ENCODE measurements around the gene TMEM233.

The TMEM233 gene

DNA sequence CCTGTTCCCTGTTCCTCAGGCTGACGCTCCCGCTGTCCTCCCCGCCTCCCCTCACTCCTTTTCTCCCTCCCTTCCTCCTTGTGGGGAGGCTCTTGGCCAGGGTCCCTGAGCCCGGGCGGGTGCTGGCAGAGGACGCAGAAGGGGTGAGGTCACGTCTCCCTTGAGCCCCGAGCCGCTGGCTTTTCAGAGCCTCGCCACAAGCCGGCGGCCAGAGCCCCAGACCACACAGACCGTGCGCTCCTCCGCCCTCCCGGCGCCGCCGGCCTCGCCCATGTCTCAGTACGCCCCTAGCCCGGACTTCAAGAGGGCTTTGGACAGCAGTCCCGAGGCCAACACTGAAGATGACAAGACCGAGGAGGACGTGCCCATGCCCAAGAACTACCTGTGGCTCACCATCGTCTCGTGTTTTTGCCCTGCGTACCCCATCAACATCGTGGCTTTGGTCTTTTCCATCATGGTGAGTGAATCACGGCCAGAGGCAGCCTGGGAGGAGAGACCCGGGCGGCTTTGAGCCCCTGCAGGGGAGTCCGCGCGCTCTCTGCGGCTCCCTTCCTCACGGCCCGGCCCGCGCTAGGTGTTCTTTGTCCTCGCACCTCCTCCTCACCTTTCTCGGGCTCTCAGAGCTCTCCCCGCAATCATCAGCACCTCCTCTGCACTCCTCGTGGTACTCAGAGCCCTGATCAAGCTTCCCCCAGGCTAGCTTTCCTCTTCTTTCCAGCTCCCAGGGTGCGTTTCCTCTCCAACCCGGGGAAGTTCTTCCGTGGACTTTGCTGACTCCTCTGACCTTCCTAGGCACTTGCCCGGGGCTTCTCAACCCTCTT, at the start of gene TMEM233:
Gene TMEM233 (plus strand): TSS at position 197 of the 821 bp plus-strand sequence. CDS start 75 bp downstream, at position 272.
- peak; percentile 40 for DNase-seq

DNA sequence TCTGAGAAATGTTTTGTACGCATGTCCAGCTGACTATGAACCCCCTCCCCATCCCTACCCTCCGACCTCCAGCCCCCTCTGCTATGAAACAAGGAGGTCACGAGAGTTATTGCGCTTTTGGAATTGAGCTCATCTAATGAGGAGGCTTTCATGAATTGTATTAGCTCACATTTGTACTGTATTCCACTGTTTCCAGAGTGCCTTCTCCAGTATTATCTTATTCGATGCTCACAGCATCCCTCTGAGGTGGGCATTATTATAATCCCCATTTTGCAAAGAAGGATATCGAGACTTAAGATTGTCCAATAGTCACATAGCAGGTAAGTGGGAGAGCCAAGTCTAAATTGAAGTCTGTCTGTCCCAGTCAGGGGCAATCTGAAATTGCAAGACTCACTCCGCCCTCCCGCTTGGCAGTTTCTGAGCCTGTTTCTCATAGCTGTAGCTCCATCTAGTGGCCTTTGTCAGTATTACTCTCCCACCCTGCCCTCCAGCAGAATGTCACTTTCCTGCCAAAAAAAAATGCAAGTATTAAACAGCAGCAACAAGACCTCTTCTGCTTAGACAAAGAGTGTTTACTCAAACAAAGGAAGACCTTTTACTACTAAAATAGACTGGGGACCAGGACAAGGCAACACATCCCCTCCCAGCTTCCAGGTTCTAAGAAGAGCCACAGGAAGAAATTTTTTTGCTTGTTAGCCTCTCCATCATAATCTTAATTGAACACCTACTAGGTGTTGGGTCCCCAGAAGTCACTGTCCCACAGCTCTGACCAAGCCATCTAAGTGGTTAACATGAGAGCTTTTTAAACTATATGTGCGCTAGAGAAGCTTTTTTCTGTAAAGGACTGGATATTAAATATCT, 48.6 kb upstream of the TMEM233 start:
- peak; percentile 83 for DNase-seq

DNA sequence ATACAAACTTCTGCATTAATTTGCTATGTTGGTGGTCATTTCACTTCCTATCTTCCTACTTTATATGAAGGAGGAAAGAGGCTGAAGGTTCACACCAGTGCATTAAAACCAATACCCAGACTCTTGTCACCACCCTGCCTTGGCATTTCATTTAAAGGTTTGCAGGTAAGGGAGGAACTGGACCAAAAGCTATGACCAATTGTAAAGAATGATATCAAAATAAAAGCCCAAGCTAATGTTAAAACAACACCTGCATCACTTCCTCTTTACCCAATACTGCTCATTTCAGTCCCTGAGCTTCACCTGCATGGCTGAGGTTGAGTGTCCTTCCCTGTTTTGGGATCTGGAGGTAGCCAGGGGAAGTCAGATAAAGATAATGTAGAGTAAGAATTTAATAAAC, 47.2 kb upstream of the TMEM233 start:
- DNase-seq, result no peak

DNA sequence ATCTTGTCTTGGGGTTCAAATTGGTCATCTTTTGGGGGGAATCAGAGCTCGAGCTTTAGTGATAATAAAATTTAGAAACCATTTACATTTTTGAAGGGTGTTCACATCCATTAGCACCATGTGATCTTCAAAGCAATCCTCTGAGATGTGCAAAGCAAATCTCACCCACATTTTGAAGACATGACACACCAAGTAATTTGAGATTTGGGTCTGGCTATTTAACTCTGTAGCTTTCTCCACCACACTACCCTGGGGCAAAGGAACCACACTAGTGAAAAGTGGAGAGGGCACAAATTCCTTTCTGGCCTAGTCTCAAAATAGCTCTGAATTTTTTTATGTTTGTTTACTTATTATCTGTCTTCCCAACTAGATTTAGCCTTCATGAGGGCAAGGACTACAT, 46.6 kb upstream of the TMEM233 start:
- no peak for DNase-seq

DNA sequence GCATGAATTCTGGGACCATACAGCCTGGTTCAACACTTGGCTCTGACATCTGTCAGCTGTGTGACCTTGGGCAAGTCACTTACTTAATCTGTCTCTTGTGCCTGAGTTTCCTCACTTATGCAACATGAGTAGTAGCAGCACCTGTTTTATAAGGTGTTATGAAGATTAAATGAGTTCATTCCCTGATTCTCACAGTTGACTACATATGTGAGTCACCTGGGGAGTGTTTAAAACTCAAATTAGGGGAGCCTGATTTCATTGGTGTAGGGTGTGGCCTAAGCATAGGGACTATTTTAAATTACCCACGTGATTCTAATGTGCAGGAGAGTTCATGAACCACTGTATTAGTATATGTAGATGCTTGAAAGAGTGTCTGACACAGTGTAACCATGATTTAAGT, 36.7 kb upstream of the TMEM233 start:
- no peak for DNase-seq

DNA sequence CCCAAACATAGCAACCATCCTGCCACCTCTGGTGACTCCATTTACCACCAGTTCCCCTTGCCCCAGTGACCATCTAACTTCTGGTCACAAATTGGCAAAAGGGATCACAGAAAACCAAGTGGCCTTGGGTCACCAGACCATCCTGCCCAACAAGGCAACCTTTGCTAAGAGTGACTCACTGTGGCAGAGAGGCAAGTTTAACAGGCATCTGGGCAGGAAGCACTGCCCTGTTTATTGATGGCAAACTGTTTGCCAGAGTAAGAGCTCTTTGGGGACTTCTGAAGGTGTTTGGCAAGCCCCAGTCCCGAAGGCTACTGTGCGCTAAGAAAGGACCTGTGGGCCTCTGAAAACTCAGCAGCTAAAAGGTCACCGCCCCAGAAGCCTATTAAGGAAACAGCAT, 28.2 kb upstream of the TMEM233 start:
- no peak for DNase-seq

DNA sequence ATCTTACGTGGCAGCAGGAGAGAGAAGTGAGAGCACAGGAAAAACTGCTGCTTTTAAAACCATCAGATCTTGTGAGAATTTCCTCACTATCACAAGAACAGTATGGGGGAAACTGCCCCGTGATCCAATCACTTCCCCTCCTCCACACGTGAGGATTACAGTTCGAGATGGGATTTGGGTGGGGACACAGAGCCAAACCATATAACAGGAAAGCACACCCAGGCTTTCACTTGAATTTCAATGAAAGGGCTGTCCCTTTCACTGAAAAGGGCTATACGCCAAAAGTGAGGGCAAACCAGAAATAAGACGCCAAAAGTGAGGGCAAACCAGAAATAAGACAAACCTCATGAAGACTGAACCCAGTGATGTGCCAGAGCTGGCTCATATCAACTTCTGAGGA, 22.8 kb upstream of the TMEM233 start:
- DNase-seq, result no peak

DNA sequence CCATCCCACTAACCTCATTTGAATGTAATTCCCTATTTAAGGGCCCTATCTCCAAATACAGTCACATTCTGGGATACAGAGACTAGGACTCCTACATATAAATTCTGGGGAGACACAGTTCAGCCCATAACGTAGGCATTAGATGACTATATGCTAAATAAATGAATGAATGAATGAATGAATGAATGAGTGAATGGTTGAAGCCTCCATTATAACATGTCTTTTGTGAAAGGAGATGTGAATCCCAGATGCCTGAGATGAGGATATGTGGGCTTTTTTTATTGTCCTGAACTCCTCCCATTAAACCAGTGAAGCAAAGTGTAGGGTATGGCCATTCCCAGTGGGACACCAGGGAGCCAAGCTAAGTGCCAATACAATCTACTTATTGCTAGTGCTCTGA, 20.5 kb upstream of the TMEM233 start:
- DNase-seq, result no peak

DNA sequence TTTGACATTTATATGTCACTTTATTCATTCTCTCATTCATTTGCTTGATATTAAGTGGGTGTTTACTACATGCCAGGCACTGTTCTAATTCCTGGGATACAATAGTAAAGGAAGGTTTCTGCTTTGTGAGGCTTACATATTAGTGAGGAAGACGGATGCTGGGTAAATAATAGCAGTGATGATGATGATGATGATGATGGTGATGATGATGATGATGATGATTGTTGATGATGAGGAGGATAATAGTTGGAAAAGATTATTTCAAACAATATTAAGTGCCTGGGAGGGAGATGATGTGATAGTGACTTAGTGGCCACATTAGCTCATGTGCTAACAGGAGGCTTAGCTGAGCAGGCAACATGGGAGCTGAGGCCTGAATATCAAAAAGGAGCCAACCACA, 19.3 kb upstream of the TMEM233 start:
- DNase-seq, result no peak

DNA sequence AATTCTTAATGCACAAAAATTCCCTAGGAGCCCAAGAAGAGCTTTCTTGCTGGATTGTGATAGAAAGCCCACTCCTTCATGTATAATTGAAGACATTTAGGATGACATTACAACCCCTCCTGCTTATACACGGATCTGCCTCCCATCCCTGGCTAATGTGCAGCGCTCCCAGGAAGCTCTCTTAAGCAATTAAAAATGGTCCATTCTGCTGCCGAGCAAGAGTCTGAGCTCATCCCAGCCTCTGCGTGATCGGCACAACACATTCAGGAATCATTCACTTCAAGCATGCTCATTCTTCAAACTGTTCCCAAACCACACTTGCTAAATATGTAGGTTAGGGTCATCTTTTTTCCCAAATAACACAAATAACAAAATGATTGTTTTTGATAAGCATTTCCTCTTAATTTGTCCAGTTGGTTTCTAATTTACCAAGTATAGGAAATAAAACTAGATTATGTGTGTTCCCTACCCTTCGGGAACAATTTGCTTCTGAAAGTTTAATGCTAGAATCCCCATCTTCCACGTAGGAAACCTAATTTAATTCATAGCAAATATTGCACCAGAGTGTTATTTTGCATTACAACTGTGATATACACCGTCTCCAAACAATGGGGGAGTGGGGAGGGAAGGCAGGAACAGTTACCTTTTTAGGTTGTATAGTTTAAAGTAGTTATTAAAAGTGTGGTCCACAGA, 17.3 kb upstream of the TMEM233 start:
- DNase-seq, result no peak

DNA sequence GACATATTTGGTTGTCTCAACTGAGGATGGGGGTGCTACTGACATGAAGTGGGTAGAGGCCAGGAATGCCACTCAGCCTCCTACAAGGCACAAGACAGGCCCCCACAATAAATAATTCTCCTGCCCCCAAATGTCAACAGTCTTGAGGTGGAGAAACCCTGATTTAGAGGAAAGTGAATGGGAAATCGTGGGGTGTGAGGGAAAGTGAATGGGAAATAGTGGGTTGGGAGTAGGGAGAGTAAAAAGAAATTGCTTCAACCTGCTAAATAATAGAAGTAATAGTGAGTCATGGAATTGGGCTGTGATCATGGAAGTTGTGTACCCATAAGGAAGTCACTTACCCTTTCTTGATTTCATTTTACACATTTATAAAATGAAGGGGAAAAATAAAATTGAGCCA, 16.7 kb upstream of the TMEM233 start:
- no peak for DNase-seq

DNA sequence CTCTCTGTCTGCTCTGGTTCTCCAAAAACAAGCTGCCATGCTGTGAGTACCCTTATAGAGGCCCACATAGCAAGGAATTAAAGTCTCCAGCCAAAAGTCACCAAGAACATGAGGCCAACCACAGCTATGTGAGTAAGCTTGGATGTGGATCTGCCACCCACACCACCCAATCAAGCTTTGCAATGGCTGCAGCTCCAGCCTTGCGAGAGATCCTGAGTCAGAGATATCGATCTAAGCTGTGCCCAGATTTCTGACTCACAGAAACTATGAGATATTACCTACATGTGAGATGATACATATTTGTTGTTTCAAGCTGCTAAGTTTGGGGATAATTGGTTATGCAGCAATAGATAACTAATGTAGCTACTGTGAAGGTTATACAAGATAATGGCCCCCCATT, 15.5 kb upstream of the TMEM233 start:
- no peak for DNase-seq

DNA sequence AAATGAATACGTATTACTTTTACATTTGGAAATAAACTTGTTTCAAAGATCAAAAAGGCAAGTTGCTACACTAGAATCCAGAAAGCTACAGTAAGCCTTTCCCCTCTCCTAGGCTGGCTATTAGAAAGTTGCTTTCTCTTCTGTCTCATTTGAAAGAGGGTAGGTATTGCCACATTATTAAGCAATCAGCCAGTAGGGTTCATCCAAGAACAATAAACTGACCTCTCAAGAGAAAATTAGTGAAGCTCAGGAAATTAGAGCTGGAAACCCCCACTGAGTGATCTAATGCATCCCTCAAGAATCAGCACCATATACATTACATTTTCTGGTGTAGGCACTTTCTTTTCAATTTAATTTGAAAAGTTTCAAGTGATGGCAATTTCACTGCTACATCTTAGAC, 4.5 kb upstream of the TMEM233 start:
- DNase-seq, result no peak

DNA sequence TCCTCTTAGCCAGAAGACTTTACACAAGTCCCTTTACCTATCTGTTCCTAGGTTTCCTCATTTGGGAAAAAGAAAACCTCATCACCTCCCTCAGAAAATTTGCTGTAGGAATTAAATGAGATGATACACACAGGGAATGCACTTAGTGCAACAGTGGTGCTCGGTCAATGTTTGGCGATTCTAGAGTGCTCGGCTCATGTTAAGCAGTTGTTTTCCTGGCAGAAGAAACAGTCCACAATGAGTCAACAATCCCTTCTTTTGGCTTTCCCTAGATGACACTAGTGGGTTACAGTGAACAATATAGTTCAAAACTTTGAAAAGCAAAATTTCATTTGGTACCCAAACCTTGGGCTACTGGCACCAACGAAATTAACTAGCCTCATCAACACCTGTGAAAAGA, 3.9 kb upstream of the TMEM233 start:
- no peak for DNase-seq

DNA sequence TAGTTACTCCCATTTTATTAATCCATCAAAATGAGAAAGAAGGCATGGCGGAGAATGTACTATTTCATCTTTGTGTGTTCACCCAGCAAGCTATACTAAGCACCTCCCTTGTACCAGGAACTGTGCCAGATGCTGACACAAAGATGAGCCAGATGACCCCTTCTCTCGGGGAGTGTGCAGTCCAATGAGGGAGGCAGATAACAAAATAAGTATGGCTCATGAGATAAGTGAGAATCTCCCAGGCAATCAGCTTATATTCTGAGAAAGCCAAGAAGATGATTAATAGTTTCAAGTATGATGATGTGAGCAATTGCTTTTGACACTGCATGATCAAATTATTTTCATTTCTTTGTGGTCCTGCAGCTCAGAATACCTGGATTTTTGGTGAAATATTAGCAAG, 1.3 kb upstream of the TMEM233 start:
- DNase-seq, result no peak

DNA sequence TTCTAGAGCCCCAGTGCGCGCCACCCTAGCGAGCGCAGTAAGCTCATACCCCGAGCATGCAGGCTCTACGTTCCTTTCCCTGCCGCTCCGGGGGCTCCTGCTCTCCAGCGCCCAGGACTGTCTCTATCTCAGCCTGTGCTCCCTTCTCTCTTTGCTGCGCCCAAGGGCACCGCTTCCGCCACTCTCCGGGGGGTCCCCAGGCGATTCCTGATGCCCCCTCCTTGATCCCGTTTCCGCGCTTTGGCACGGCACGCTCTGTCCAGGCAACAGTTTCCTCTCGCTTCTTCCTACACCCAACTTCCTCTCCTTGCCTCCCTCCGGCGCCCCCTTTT, 791 bp downstream of the TMEM233 start:
- DNase-seq, result peak; percentile 43

DNA sequence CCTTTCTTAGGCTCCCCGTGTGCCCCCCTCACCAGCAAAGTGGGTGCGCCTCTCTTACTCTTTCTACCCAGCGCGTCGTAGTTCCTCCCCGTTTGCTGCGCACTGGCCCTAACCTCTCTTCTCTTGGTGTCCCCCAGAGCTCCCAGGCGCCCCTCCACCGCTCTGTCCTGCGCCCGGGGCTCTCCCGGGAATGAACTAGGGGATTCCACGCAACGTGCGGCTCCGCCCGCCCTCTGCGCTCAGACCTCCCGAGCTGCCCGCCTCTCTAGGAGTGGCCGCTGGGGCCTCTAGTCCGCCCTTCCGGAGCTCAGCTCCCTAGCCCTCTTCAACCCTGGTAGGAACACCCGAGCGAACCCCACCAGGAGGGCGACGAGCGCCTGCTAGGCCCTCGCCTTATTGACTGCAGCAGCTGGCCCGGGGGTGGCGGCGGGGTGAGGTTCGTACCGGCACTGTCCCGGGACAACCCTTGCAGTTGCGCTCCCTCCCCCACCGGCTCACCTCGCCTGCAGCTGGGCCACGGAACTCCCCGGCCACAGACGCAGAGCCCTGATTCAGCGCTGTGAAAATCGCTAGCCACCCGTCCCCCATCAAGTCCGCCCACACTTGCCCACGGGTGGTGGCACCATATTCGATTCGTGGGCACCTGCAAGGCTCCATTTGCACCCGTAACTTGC, 1.3 kb downstream of the TMEM233 start:
- peak; percentile 51 for DNase-seq

DNA sequence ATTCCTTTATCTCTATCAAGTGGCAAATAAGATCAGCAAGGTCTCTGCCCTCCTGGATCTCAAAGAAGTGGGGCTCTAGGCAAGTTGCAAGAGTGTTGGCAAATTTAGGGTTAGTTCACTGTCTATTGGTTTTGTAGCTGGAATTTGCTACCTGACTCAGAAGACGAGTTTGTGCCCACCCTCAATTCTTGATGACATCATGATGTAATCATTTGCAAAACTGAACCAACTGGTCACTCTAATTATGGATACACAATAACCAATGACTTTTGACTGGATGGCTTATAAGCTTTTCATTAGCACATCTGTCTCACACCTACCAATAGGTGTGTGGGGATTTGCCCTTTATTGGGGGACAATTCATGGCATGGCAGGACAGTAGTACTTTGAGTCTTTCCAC, 4.6 kb downstream of the TMEM233 start:
- DNase-seq, result no peak

DNA sequence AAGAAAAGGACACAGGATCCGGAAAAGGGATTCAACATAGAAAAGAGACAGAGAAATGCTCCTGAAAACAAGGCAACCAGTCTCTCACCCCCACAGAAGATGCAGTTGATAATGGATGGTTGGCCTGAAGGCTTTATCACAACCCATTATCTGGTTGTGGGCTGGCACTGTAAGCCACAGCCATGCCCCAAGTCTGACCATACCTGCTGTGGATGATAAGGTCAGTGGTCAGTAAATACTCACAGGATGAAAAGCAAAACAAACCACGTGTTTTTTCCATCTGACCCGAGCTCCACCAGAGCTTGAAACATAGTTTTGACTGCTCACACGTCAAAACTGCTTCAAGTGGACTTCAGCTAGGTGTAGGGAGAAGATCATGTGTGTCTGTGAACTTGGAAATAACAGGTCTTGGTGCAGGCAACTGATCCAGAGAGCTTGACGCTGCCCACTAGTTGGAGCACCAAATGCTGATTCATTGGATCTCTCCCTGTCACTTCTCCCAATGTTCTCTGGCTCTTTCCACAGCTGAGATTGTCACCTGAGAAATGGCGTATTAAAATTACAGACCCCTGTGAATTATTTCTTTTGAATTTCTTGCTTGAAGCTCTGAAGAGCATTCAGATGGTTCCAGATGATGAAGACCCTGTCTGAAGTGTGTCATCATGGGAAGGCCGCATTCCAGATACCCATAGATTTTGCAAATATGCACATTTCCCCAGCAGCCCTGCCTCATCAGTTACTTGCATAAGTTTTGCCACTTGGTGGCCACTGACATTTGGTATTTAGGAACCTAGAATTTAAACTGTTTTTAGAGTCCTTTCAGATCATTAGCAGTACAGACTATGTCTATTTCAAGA, 8.5 kb downstream of the TMEM233 start:
- no peak for DNase-seq

DNA sequence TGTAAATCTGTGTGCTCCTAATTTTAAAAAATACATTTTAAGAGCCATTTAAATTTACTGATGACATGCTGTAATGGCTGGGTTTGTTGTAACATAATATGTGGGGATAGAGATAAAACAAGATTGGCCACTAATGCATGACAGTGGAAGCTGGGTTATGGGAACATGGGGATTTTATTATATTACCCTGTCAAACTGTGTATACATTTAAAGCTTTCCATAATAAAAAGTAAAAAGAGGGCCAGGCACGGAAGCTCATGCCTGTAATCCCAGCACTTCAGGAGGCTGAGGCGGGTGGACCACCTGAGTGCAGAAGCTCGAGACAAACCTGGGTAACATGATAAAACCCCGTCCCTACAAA, 9.1 kb downstream of the TMEM233 start:
- DNase-seq, result no peak

DNA sequence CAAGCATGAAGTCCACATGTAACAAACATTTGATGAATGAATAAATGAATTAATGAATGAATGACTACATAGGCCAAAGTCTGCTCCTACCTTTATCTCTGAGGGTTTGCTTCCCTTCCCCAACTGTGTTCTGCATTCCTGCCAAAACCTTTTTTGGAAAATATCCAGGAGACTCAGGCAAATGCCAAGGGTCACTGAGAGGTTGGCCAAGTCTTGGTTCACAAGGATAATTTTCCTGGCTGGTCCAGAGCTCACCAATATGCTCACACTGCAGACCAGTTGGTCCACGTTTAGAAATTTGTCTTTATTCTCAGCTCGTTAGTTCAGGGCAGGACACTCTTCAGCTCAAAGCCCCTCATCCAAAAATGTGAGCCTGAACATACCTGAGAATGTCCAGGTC, 10.2 kb downstream of the TMEM233 start:
- no peak for DNase-seq

DNA sequence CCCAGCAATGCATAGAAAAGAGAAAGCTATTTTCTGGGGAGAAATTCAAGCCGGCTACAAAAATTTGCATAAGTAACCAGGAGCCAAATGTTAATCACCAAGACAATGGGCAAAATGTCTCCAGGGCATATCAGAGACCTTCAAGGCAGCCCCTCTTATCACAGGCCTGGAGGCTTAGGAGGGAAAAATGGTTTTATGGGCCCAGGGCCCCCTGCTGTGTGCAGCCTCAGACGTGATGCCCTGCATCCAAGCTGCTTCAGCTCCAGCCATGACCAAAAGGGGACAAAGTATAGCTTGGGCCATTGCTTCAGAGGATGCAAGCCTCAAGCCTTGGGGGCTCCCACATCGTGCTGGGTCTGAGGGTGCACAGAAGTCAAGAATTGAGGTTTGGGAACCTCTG, 15.8 kb downstream of the TMEM233 start:
- DNase-seq, result no peak
